ENCODE data around the gene ATG4B.

The ATG4B gene

DNA sequence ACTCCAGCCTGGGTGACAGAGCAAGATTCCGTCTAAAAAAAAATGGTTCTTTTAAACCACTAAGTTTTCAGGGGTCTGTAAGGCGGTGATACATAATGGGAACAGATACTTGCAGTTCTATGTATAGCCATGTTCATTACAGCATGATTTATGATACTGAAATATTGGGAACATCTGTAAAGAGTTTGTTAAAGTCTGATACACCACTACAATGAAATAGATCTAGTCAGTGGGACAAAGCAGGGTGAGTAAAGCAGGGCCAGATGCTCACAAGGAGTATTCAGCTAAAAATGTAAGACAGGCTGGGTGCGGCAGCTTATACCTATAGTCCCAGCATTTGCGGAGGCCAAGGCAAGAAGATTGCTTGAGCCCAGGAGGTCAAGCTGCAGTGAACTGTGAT, 58.2 kb downstream of the ATG4B start:
- DNase-seq = no peak

DNA sequence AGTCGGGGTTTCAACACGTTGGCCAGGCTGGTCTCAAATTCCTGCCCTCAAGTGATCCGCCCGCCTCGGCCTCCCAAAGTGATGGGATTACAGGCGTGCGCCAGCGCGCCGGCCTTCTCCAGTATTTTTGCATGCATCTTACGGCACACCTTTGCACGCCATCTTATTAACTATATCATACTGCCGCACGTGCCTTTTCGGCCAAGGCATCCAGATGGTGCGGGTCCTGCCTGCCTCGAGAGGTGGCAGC, 63.6 kb downstream of the ATG4B start:
- DNase-seq = no peak

DNA sequence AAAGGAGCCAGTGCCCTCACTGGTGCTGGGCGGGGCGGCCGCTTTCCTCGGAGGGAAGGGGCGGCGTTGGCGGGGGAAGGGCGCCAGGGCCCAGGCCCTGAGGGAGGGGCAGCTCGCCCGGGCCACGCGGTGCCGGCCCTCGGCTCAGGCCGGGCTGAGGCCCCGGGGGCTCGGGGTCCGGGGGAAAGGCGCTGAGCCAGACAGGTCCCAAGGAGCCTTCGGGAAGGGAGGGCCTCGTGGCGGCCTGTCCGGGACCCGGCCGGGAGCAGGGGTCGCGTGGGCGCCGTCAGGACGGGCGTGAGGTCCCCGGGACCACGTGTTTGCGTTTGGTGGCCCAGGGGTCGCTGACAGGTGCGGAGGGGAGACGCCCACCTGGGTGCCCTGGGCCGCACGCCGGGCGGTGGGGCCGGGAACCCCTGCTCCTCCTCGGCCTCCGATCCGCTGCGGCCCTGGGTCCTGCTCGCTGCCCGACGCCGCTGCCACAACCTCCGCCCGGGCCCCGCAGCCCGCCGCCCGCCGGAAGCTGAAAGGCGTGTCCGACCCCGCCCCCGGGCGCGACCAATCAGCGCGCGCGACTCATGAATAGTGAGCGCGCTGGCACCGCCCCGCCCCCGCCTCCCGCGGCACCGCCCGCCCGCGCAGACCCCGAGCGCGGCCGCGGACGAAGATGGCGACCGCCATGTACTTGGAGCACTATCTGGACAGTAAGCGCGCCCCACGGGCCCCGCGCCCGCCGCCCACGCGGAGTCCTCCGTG, 64.1 kb downstream of the ATG4B start, which contains the start of gene ING5:
Gene ING5, plus strand, starts transcription at position 641 of the 756 bp plus-strand sequence. Its CDS starts 27 bp downstream, at position 668.
- DNase-seq = peak; percentile 96

- DNase-seq = peak; percentile 90
Observed at GRCh38 chr2:241702155-241703031, 64.9 kb downstream of the ATG4B start.

DNA sequence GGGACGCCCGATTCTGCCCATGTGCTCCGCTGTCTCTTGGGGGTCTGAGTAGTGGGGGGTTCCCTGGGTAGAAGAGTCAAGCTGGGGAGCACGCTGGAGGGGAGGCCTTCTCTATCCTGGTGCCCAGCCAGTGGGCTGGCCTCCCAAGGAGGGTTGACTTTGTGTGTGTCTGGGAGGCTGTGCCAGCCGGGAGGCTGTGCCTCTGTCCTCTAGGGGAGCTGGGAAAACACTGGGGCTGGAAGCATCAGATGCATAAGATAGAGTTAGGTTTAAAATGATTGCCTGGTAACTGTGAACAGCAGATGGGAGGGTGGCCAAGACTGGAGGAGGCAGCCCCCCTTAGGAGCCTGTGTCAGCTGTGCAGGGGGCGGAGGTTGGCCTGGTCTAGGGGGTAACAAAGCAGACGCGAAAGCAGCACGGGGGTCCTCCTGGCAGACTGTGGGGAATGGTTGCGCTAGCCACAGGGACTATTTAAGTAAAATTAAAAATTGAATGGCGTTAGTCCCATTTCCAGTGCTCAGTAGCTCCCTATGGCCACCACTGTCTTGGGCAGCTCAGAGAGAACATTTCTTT, 65.6 kb downstream of the ATG4B start:
- peak; percentile 52 for DNase-seq

- no peak for DNase-seq
Observed at GRCh38 chr2:241706537-241706936, 69.0 kb downstream of the ATG4B start.

- no peak for DNase-seq
Observed at GRCh38 chr2:241708879-241709278, 71.4 kb downstream of the ATG4B start.

DNA sequence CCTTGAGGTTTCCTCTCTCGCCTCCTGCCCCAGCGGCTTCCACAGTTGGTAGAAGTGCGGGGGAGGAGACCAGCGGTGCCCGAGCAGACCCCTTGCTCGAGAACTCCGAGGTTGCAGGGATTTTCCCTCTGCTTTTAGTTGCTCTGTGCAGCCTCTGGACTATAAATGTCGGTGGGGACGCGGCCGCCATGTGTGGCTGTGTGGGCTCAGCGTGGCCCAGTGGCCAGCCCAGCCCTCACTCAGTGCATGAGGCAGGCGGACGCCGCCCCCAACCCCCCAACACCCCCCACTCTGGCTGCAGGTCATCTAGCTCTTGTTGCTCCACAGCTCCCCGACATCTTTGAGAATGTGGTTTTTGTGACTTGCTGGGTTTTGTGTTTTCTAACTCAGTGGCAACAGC, 81.6 kb downstream of the ATG4B start:
- DNase-seq = no peak

DNA sequence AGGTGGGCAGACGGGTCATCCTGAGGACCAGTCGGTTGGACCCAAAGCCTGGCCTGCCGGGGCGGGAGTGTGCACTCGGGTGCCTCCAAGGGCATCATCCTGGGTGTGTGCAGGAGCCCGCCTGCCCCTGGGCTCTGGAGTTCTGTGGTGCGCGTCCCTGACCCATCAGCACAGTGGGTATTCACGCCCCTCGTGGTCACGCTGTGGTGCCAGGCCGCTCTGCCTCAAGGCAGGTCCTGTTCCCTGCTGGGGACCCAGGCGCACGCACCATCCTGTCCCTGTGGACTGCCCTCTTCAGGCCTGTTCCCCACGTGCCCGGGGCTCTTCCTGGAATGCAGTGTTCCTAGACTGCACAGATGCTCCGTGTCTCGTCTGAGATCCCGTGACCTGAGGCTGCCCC, 82.6 kb downstream of the ATG4B start:
- DNase-seq = no peak

DNA sequence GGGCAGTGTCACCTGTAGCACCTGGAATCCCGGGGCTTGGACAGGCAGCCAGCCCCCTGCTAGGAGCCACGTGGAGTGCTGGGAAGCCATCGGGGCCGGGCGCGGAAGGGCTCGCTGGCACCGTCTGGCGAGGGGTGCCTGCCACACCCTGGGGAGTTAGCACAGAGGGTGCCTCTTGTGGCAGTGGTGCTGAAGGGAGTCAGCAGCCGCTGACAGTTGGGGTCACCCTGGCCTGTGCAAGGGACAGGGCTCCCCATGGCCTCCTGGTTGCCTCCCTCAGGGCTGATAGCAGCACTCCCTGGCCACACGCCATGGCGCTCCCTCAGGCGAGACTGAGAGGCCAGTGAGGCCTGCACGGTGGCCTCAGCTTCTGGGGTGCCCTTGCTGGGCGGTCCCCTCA, 83.1 kb downstream of the ATG4B start:
- DNase-seq = no peak

- no peak for DNase-seq
Observed at GRCh38 chr2:241721852-241722251, 84.4 kb downstream of the ATG4B start.

- no peak for DNase-seq
Observed at GRCh38 chr2:241722896-241723454, 85.5 kb downstream of the ATG4B start.
